Esophagus squamous epithelium (tissue), 4 donors: ENCODE measurements around the gene DIAPH3.

ENCODE experiments used
- CTCF ChIP-seq, 6 experiments: fragments of 450-650 bp in 4 of 6; fragments of 200-600 bp in 2 of 6; sonication (generic) in 2 of 6; IDR thresholded peaks; one replicate each; pipeline ENCODE4 v1.5.1; 2016 to 2019; ENCODE audit warnings: antibody characterized with exemption in 6 of 6, mild to moderate bottlenecking in 4 of 6, moderate library complexity in 4 of 6
- POLR2A ChIP-seq, 4 donors: fragments of 450-650 bp; IDR thresholded peaks; one replicate each; pipeline ENCODE4 v1.6.1; 2017; ENCODE audit warnings: antibody characterized with exemption in 4 of 4, mild to moderate bottlenecking in 4 of 4, moderate library complexity in 3 of 4

GRCh38 chr13:59801107-59801880 is 362.4 kb downstream of the DIAPH3 start:
- TF ChIP-seq CTCF (IDR thresholded peaks at IDR 0.05) (no peak), POLR2A (IDR thresholded peaks at IDR 0.05) (no peak)
